ENCODE results near the gene ADAMTS19.

DNA sequence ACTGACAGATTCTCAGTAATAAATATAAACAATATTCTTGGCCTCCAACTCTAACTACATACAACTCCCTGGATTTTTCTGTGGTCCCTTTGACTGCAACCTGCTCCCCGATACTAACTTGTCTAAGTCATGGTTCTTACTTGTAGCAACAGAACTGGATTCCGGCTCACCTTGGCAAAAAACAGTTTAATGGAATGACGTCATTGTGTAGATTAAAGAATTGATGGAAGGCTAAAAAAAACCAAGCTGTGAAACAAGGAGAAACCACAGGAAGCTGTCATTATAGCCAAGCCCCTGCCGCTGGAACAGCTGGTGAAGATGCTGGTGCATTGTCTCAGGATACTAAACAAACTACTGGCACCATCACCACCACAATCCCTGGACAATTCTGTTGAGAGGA, 11.4 kb upstream of the ADAMTS19 start:
- TF ChIP-seq GATA2 (IDR thresholded peaks at IDR 0.05; ENCODE audit: low read depth, low read length) (no peak), GATA3 (IDR thresholded peaks at IDR 0.05; ENCODE audit: low read depth, low read length) (no peak)

Measured in SH-SY5Y (cell line).